Measurements from ENCODE around the gene WDFY4.

WDFY4 gene

DNA sequence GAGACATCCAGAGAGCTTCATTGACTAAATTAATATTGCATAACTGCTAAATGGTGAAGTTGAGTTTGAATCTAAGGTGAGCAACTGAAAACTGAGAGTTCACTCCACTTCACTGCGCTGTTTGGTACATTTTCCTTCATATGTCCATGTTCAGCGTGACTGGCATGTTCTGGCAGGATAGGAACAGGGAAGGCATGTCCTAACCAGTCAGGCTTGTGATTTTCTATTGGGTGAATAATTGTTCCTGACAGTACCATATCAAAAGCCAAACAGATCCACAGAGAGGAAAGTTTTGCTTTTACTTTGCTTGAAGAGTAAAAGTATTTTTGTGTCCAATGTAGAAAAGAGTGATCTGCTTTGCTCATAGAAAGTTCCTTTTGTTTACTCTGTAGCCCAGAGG lies 53.2 kb downstream of the WDFY4 start:
- H3K27ac ChIP-seq: no peak overlapping the region
- TF ChIP-seq ZFX (IDR thresholded peaks at IDR 0.05): no peak
- TF ChIP-seq, protein P1, sequence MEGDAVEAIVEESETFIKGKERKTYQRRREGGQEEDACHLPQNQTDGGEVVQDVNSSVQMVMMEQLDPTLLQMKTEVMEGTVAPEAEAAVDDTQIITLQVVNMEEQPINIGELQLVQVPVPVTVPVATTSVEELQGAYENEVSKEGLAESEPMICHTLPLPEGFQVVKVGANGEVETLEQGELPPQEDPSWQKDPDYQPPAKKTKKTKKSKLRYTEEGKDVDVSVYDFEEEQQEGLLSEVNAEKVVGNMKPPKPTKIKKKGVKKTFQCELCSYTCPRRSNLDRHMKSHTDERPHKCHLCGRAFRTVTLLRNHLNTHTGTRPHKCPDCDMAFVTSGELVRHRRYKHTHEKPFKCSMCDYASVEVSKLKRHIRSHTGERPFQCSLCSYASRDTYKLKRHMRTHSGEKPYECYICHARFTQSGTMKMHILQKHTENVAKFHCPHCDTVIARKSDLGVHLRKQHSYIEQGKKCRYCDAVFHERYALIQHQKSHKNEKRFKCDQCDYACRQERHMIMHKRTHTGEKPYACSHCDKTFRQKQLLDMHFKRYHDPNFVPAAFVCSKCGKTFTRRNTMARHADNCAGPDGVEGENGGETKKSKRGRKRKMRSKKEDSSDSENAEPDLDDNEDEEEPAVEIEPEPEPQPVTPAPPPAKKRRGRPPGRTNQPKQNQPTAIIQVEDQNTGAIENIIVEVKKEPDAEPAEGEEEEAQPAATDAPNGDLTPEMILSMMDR (conservative IDR thresholded peaks at IDR 0.05): no peak

GRCh38 chr10:48739170-48739569 lies 54.5 kb downstream of the WDFY4 start:
- no peak overlapping the region for H3K27ac ChIP-seq
- no peak for TF ChIP-seq ZFX (IDR thresholded peaks at IDR 0.05)
- TF ChIP-seq, protein P1 (conservative IDR thresholded peaks at IDR 0.05): no peak

DNA sequence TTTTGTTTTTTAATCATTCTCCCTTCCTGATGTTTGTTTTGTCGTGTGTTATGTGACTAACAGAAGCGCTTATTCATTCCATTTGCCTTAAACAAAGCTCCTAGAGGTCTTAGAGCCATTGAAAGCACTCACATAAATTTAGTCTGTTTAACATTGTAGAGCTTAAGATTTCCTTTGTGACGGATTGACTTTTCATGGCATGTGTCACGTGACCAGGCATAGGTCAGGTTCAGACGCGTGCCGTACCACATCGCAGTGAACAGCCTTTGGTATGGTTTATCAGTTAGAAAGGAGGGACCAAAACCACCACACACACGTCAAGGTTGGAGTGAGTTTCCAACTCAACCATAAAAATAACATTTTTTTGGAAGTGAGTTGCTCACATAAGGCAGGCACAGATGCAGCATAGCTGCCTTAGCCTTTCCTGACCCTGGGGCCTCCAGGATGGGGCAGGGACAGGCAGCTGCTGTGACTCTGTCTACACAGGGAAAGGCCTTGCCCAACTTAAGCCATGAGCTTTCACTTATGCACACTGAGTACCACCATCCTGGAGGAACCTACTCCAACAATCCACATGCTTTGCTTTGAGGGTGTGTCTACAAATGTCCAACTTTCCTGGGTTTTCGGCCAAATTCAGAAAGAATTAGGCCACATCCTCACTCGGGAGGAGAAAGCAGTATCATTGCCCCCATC lies 55.5 kb downstream of the WDFY4 start:
- TF ChIP-seq, protein P1 (conservative IDR thresholded peaks at IDR 0.05): no peak
- no peak for TF ChIP-seq ZFX (IDR thresholded peaks at IDR 0.05)
- H3K27ac ChIP-seq: no peak overlapping the region

- no peak overlapping the region for H3K27ac ChIP-seq
- no peak for TF ChIP-seq ZFX (IDR thresholded peaks at IDR 0.05)
- TF ChIP-seq, protein P1 (conservative IDR thresholded peaks at IDR 0.05): no peak
These were observed 56.3 kb downstream of the WDFY4 start for GRCh38 chr10:48740988-48741387.

DNA sequence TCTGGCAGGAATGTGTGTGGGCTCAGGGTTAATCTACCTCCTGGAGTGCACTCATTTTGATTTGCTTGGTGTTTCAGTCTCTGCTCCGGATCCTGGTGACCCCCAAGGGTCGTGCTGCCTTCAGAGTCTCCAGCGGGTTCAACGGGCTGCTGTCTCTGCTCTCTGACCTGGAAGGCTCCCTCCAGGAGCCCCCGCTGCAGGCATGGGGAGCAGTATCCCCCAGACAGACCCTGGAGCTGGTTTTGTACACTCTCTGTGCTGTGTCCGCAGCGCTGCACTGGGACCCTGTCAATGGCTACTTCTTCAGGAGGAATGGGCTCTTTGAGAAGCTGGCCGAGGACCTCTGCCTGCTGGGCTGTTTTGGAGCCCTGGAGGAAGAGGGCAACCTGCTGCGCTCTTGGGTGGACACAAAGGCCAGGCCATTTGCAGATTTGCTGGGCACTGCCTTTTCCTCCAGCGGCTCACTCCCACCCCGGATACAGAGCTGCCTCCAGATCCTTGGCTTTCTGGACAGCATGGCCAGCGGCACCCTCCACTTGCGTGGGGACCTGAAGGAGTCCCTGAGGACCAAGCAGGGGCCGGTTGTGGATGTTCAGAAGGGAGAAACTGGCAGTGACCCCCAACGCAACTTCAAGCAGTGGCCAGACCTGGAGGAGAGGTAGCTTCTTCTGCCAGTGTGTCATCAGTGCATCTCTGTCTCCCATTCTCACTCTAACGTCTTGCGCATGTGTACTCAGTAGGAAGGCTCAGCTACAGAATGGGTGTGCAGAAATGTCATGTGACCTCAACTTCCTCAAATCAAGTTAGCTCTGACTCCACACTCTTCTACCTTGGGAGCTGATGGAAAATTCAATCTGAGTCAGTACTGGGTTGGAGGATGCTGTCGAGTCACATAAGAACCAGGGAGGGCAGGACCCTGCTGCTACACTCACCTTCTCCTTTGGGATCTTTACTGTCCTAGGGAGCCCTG lies 58.5 kb downstream of the WDFY4 start:
- H3K27ac ChIP-seq: no peak overlapping the region
- no peak for TF ChIP-seq ZFX (IDR thresholded peaks at IDR 0.05)
- TF ChIP-seq, protein P1 (conservative IDR thresholded peaks at IDR 0.05): no peak

- no peak overlapping the region for H3K27ac ChIP-seq
- TF ChIP-seq, protein P1 (conservative IDR thresholded peaks at IDR 0.05): no peak
- no peak for TF ChIP-seq ZFX (IDR thresholded peaks at IDR 0.05)
These were observed 59.9 kb downstream of the WDFY4 start for GRCh38 chr10:48744587-48744986.

Measured in C4-2B (cell line).